Activated CD8-positive, alpha-beta memory T cell treated with anti-CD3 and anti-CD28 coated beads, Interleukin-2, amount 50 U/mL, for 1 hour (primary cell): ENCODE data around the gene PLEKHJ1.
"Not testable (repeated sequence)": the region's sequence is repeated elsewhere in the genome, so short reads cannot be mapped to it uniquely, and the experiment has no call there.

Source experiments
- DNase-seq: peaks from one replicate; pipeline ENCODE4 v3.0.0-alpha.2; 2020; ENCODE audit errors: extremely low read depth

PLEKHJ1 gene, protein sequence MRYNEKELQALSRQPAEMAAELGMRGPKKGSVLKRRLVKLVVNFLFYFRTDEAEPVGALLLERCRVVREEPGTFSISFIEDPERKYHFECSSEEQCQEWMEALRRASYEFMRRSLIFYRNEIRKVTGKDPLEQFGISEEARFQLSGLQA

DNA sequence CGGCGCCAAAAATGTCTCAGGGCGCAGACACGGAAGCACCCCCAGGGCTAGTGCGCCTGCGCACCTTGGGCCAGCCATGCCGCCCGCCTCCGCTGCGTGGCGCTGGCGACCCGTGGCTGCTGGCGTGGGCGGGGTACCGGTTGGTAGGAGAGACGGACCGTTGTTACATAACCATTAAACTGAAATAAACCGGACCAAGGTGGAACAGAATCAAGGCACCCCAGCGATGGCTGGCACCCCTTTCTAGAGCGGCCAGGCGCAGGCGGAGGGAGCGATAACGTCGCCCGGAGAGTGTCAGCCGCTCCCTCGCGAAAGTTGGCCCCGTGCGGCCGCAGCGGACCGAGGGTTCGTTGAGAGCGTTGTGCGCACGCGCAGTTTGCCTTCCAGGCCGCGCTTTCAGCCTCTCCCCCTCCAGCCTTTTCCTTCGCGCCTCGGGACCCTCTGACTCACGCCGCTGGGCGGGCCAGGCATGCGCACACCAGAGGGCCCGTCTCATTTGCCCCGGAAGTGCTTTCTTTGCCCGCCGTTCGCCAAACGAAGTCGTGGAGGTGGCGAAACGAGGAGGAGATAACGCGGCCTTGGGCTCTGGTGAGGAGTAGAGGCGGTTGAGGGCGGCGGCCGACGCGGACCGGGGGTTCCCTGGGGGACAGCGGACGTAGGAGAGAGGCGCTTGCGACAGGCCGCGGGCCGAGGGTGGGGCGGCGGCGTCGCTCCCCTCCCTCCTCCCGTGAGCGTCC is at the start of gene PLEKHJ1, which contains the start of gene SF3A2:
Gene PLEKHJ1, minus strand, starts transcription at position 16 of the 737 bp plus-strand sequence. CDS start 81 bp downstream, outside the sequence.
Gene SF3A2, plus strand, starts transcription at position 511 of the 737 bp plus-strand sequence. CDS start 6,595 bp downstream, outside the sequence.
- DNase-seq, result peak; percentile 94

DNA sequence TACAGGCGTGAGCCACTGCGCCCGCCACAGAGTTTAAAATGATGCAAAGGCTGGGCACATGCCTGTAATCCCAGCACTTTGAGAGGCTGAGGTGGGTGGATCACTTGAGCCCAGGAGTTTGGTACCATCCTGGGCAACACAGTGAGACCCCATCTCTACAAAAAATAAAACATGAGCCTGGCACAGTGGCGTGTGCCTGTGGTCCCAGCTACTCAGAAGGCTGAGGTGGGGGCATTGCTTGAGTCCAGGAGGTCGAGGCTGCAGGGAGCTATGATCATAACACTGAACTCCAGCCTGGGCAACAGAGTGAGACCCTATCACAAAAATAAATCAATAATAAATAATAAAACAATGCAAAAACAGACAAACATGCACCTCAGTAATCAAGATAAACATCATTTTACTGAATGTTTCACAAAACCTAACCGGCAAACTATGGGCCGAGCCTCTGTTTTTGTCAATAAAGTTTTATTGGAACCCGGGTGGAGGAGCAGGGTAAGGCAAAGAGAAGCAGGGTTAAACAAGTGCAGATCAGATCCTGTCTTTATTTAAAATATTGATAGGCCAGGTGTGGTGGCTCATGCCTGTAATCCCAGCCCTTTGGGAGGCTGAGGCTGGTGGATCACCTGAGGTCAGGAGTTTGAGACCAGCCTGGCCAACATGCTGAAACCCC is 47.8 kb upstream of the PLEKHJ1 start:
- DNase-seq, result no peak

DNA sequence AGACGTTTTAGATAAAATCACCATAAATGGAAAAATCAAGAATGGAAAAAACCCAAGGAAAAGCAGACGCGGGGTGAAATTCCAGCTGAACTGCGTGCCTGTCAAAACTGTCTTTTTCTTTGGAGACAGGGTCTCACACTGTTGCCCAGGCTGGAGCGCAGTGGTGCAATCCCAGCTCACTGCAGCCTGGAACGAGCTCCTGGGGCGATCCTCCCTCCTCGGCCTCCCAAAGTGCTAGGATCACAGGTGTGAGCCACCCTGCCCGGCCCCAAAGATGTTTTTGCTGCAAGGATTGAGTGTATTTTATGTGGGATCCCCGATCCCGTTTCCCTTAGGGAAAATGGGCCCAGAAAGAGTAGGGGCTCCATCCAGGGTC is 46.7 kb upstream of the PLEKHJ1 start:
- DNase-seq, result no peak

DNA sequence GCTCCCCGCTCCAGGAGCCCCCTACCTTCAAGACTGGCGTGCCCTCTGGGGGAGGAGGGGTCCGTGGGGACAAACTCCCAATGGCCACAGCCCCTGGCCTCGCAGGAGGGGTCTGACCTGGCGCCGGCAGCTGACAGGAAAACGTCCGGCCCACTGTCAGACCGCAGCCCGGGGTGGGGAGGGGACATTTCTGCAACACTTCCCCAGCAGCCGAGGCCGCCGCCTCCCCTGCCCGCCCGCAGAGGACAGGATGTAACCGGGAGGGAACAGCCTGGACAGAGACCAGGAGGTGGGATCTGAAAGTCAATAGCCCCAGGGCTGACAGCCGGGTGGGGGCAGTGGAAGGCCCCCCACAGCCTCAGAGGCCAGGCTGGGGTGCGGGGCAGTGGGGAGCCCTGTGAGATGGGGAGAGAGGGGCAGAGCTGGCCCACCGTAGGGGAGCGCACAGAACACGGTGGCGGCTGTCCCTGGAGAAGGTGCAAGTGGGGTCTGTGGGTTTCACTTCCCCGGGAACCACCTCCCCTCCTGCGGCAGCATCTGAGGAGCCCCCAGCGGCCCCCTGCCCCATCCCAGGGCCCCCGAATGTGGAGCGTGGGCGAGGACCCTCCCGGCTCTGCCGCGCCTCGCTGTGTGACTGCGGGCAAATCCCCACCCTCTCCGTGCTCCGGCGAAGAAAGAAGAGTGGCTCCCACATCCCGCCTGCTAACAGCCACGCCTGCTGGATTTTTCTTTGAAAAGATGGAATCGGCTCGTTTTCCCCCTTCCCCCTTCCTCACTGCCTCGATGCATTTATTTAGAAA is 46.1 kb upstream of the PLEKHJ1 start, which contains the start of gene PEAK3:
Gene PEAK3, minus strand, starts transcription at position 114 of the 800 bp plus-strand sequence. CDS start 1,244 bp downstream, outside the sequence.
- no peak for DNase-seq

DNA sequence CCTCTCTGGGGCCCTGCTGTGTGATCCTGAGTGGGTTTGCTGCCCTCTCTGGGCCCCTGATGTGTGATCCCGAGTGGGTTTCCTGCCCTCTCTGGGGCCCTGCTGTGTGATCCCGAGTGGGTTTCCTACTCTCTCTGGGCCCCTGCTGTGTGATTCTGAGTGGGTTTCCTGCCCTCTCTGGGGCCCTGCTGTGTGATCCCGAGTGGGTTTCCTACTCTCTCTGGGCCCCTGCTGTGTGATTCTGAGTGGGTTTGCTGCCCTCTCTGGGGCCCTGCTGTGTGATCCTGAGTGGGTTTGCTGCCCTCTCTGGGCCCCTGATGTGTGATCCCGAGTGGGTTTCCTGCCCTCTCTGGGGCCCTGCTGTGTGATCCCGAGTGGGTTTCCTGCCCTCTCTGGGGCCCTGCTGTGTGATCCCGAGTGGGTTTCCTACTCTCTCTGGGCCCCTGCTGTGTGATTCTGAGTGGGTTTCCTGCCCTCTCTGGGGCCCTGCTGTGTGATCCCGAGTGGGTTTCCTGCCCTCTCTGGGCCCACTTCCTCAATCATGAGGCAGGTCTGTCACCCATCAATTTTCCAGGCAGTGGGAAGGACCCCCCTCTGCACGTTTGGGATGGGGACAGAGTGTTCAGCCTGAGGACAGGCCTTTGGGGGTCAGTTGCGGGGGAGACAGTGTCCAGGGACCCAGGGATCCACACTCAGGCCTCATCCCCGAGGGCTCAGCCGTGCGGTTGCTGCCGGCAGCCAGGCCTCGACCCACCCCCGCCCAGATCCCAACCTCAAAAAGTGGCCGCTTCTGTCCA is 45.3 kb upstream of the PLEKHJ1 start:
- DNase-seq, result not testable (repeated sequence)

DNA sequence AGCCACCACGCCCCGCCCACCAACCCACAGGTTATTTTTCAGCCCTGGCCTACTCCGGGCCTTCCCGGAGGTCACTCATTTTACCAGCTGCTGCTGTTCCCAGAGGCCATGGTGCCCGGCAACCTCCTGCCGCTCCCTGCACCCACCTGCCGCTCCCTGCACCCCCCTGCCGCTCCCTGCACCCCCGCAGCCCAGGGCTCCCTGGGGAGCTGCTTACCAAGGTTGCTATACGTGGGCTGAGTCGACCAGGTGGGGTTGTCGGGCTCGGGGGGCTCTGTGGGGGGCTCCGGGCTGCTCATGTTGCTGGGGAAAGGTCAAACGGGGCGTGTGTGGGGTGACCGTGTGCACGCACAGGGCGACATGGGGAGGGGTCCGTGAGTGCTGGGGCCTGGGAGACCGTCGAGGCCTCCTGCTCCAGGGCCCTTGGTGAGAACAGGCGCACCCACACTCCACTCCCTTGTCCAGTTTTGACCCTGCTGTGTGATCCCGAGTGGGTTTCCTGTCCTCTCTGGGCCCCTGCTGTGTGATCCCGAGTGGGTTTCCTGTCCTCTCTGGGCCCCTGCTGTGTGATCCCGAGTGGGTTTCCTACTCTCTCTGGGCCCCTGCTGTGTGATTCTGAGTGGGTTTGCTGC is 44.6 kb upstream of the PLEKHJ1 start:
- no peak for DNase-seq

DNA sequence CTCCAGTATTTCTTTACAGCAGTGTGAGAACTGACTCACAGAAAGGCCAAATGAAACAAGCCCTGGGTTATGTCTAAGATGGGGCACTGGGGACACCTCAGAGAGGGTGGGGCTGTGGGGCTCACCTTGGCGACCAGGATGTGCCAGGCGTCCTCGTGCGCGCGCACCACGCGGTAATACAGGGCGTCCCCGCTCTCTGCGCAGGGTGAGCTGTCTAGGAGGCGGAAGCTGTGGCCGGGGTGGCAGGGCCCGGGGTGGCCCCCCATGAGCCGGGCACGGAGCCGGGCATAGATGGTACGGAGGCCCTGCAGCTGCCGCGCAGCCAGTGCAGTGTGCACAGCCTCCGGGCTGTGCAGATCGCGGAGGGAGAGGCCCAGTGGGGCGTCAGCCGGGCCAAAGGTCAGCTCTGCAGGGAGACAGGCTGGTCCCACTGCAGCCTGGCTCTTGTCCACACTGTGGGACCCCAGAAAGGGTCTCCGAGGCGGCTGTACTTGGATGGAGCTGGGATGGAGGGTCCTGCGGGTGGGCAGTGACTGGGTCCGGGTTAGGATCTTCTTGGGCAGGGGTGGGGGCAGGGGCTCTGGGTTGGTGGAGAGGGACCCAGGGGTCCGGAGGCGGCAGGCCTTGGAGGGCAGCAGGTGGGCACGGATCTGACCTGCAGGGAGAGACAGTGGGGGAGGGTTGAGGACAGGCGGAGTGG is 42.5 kb upstream of the PLEKHJ1 start:
- no peak for DNase-seq

DNA sequence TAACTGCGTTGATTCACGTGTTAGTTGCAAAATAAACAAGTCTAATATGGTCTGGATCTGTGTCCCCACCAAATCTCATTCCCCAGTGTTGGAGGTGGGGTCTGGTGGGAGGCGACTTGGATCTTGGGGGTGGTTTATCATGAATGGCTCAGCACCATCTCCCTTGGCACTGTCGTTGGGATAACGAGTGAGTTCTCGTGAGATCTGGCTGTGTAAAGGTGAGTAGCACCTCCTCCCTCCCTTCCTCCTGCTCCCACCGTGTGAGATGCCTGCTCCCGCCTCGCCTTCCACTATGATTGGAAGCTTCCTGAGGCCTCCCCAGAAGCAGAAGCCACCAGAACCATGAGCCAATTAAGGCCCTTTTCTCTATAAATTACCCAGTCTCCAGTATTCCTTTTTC is 41.0 kb upstream of the PLEKHJ1 start:
- DNase-seq, result no peak

DNA sequence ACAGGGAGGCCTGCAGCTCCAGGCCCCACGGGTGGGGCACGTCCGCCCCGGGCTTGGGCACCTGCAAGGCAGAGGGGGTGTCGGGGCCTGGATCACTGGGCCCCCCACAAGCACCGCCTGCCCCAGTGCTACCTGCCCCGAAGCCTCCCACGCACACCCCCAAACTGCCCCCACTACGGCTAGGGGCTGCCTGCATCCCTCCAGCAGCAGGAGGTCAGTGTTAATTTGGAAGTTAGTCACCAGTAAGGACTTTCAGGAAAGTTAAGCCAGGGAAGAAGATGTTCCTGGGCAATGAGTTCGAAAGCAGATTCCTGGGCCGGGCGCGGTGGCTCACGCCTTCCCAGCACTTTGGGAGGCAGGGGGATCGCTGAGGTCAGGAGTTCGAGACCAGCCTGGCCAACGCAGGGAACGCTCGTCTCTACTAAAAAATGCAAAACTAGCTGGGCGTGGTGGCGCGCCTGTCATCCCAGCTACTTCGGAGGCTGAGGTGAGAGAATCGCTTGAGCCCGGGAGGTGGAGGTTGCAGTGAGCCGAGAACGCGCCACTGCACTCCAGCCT is 40.4 kb upstream of the PLEKHJ1 start:
- no peak for DNase-seq

DNA sequence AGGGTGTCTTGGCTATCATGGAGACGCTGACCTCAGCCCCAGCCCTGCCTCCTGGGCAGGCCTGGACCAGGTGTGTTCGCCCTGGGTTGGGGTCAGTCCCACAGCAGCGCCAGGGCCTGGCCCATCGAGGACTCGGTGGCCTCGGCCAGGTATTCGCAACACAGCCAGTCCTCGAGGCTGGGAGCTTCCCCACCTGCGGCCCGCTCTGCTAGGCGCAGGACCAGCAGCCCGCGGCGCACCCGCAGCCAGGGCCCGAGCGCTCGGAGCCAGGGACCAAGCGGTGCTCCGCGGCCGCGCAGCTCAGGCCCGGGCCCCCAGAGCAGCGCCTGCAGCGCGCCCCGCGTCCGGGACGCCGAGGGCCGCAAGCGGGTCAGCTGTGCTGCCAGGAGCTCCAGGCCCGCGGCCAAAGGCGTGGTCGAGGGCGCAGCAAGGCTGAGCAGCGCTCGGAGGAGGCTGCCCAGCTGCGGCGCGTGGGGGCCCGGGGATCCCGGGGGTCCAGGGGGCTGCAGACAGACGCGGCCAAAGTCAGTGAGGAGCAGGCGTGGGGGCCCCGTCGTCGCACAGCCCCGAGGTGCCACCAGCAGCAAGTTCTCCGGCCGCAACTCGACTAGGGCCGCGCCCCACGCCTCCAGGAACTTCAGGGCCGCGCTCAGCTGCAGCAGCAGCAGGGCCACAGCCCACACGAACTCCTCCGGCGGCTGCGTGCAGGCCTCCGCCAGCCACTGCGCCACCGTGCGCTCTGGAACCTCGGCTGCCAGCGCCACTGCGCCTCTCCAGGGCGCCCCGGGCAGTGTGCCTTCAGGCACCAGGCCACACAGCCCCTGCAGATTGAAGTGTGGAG is 39.7 kb upstream of the PLEKHJ1 start:
- DNase-seq, result no peak

DNA sequence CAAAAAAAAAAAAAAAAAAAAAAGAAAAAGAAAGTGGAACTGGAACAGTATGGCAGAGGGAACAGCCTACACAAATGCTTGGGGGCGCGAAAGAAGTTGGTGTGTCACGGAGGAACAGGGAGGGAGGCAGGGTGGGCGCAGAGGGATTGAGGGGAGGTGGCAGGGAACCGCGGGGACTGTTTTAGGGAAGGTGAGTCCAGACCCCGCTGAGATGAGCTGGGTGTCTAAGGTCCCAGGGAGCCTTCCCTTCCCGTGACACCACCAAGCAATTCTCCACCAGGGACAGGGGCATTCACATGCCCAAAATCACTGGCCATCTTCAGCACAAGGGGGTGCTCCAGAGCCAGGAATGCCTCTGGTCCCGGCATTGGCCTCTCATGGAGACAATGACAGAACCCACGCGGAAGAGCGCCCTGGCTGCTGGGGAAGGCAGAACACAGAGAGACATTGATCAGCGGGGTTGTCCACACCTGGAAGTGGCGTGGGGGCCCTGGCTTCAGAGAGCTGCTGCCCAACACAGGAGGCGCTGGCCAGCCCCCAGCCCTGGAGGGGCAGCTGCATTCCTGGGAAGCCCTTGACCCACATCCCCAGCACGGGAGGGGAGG is 38.9 kb upstream of the PLEKHJ1 start:
- DNase-seq, result no peak

DNA sequence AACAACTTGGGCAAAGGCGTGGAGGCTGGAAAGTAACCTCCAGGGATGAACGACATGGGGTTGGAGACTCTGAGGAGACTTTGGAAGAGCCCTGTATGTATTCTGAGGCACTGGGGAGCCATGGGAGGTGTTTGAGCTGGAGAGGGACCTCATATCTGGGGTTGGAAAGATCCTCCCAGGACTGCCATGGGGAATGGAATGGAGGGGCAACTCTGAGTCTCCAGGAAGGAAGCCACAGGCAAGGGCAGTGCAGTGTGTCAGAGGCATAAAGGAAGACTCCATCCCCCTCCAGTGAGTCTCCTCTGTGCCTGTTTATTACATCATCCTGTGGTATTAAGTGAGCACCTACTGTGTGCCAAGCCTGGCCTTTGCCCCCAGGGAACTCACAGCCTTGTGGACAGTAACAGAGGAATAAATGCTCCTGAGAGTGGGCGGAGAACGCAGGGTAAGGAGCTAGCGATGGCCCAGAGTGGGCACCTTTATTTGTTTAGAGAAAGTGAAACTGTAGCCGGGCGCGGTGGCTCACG is 38.1 kb upstream of the PLEKHJ1 start:
- DNase-seq, result no peak

DNA sequence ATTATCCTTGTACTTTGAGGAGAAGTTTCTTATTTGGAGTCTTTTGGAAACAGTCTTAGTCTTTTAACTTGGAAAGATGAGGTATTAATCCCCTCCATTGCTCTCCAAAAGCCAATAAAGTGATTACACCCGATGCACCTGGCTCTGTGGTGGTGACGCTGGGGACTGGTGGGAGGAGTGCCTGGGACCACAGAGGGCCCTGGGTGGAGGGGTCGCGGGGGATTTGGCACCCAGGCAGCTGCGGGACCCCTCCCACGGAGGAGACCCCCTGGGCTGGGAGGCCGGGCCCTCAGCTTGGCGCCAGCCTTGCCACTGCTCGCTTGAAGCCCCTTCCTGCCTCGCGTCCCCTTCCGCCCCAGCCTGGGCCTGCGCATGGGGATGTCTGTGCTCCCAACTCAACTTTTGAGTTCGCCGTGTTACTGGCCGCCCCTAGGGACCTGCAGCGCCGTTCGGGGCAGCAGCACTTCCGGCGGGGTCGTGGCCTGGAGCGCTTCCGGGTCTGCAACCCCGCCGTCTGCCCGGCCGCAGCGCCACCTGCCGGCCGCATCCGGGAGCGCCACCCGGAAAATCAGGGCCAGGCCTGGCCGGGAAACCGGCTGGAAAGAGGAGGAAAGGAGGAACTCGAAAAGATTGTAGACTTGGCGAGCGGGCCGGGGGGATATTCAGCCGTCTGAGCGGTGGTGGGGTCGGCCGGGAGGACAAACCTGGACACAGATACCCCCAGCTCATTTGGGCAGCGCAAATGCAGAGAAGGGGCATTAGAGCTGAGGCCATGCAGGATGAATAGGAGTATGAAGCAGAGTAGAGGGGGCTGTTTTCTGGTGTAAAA is 37.4 kb upstream of the PLEKHJ1 start:
- DNase-seq, result peak; percentile 46

DNA sequence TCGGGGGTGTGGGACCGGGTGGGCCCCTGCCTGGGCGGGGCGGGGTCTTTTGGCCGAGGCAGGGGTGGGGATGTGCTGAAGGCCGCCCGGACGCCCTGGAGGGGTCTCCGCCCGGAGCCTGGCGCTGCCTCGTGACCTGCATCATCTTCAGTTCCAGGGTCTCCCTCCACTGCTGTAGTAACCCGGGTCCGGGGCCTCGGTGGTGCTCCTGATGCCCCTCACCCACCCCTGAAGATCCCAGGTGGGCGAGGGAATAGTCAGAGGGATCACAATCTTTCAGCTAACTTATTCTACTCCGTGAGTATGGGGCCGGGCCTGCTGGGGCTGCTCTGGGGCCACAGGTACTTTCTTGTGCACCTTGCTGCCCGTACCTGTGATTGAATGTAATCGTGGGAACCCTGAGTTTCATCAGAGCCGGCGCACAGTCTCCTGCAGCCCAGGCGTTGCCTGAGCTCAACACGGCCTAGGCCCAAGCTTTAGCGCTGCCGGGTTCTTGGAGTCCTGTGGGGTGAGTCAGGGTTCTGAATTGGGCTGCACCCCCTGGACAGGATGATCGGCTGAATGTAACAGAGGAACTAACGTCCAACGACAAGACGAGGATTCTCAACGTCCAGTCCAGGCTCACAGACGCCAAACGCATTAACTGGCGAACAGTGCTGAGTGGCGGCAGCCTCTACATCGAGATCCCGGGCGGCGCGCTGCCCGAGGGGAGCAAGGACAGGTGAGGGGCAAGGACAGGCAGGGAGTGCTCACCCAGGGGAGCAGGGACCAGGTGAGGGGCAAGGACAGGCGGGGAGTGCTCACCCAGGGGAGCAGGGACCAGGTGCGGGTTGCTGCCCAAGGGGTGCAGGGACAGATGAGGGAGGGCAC is 35.3 kb upstream of the PLEKHJ1 start:
- no peak for DNase-seq

DNA sequence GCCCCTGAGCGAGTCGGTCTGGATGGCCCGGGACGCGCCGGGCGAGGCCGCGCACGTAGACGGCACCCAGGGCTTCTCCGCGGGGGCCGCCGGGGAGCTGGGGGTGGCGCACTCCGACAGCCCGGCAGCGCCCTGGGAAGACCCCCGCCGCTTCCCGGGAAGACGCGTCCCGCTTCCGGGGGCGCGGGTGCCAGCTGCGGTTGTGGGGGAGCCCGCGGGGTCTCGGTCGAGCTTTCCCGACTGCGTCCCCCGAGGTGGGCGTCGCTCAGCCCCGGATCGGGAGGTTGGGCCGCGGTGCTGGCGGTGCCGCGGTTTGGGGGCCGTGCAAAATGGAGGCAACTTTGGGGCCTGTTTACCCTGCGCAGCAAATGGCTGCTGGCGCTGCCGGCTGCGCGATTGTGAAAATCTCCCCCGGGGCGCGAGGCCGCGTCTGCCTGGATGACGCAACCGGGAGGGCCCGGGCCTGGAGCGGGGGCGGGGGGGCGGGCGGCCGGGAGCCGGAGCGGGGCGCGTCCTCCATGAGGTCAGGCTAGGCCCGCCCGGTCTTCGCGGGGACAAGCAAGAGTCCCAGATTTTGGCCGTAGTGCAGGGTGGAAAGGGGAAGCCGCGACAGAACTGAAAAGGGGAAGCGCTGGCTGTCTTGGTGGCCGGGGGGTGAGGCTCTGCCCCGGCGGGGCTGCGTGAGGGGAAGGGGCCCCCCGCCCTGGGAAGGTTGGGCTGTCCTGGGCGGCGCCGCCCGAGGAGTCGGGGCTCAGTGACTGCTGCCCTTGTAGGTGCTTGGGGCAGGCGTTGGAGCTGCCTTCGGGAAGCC is 34.5 kb upstream of the PLEKHJ1 start:
- peak; percentile 36 for DNase-seq

DNA sequence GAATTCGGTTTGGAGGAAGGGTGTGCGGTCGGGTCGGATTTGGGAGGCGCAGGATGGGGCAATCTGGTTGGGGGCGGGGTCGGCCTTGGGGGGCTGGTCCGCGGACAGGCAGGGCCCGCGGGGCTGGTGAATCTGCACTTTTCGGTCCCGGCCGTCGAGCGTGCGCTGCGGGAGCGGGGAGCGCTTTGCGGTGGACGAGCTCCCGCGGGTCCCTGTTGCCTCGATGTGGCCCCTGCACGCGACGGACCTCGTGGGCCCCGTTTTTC is 34.0 kb upstream of the PLEKHJ1 start:
- DNase-seq, result no peak
